Heart right ventricle (tissue), 16 donors: ENCODE data around the gene ZNF576. TPM values are rescaled to one million over a fixed set of nuclear protein-coding genes. Genes with fewer than 3 reads are reported as not detected.

Experiments used
- ATAC-seq, 8 donors: fragments of 200-7000 bp; cut with Tn5 transposase; one replicate each; pipeline ENCODE4 v1.9.1; 2020; ENCODE audit warnings: mild to moderate bottlenecking in 8 of 8, moderate library complexity in 8 of 8, moderate number of reproducible peaks in 1 of 8
- DNase-seq, 2 donors: peaks; one replicate each; pipeline ENCODE4 v3.0.0-alpha.2; 2020
- H3K27ac ChIP-seq, 10 donors: fragments of 200-600 bp; sonication (generic) in 2 of 10; one replicate each; pipeline versions ENCODE4 v1.5.0 to v1.8.0; 2020 to 2022; ENCODE audit warnings: mild to moderate bottlenecking in 3 of 10
- H3K27me3 ChIP-seq, 7 donors: fragments of 200-600 bp; one replicate each; pipeline ENCODE4 v1.8.0; 2021 to 2022; ENCODE audit warnings: mild to moderate bottlenecking in 2 of 7
- H3K36me3 ChIP-seq, 9 donors: fragments of 200-600 bp; sonication (generic) in 1 of 9; one replicate each; pipeline versions ENCODE4 v1.5.0 to v1.8.0; 2020 to 2022; ENCODE audit warnings: mild to moderate bottlenecking in 2 of 9
- H3K4me1 ChIP-seq, 9 donors: fragments of 200-600 bp; sonication (generic) in 1 of 9; one replicate each; pipeline versions ENCODE4 v1.5.0 to v1.8.0; 2020 to 2022; ENCODE audit warnings: mild to moderate bottlenecking in 4 of 9
- H3K4me3 ChIP-seq, 10 donors: fragments of 200-600 bp; sonication (generic) in 2 of 10; one replicate each; pipeline versions ENCODE4 v1.5.0 to v1.8.0; 2020 to 2022; ENCODE audit warnings: mild to moderate bottlenecking in 7 of 10, moderate library complexity in 2 of 10
- H3K9me3 ChIP-seq, 11 donors: fragments of 200-600 bp in 10 of 11; sonication (generic) in 2 of 11; one replicate each; pipeline versions ENCODE4 v1.5.0 to v1.8.0; 2013 to 2022; ENCODE audit warnings: mild to moderate bottlenecking in 2 of 11, control low read depth in 1 of 11, moderate library complexity in 1 of 11
- CTCF ChIP-seq, 9 donors: fragments of 200-600 bp; sonication (generic) in 2 of 9; IDR thresholded peaks; one replicate each; pipeline versions ENCODE4 v1.5.0 to v1.8.0; 2021 to 2022; ENCODE audit warnings: antibody characterized with exemption in 9 of 9, mild to moderate bottlenecking in 5 of 9, moderate library complexity in 1 of 9
- WGBS, 2 donors: extraction: QIAGEN DNeasy Blood & Tissue Kit; methylation state at CpG; one replicate each; pipeline ENCODE4 v1.1.7; 2013; ENCODE audit warnings: inconsistent platforms in 1 of 2; 5-methylcytosine and 5-hydroxymethylcytosine counted together
- intact Hi-C, 10 donors: fragments of 100-400 bp; cut with DNase I; formaldehyde crosslinking; loops; one replicate each; pipeline versions ENCODE4 v1.11.1 to v1.14.2; 2022
- polyA plus RNA-seq, 2 donors: library from polyadenylated mRNA; stranded (reverse); fragments of 200-250 nt; gene quantifications; one replicate each; pipeline ENCODE4 v1.2.3, GENCODE V29; 2013
- total RNA-seq, 10 donors: library from RNA; stranded (reverse); fragmentation: NEBNext Ultra II Directional in 3 of 10; extraction: Animal tissue kit (Norgen Biotek cat#: 25700) in 3 of 10; gene quantifications; one replicate each; pipeline versions ENCODE4 v1.2.1 to v1.2.4, GENCODE V29; 2021 to 2023
- donor health status: Arrhythmogenic right ventricular cardiomyopathy.
- donor health status: ischemic (EF 13 %, LVEDD 7.1; RV severe dilation, severe dysfunction).
- donor health status: healthy with polysubstance abuse.
- donor health status: DM: no; HTN: yes; CAD: no.
- donor health status: DM: no; HTN: no; CAD: no.
- donor health status: ischemic (EF 25% LVEDD 6.9; RV normal size, moderate dysfunction).
- donor health status: ischemic (EF 25% LVEDD 5.7; RV mildly dilated, moderate dysfunction).
- donor health status: healthy.
- donor health status: DM: yes; HTN: yes; CAD: no.
- donor health status: Ischemic cardiomyopathy.
- donor health status: ischemic (EF 35%, LVEDD 5.7; RV mildly dilated, moderate dysfunction).
- donor health status: nonischemic (EF 11% LVEDD 7.7; RV severe dilation, severe dysfunction).
- donor health status: DM: yes; HTN: yes; CAD: no.
- donor health status: PGD.
- donor health status: ischemic (EF 29% LVEDD 5.4; RV normal size, mild dysfunction).
- donor health status: nonischemic (EF 23%, LVEDD 6.1; RV moderate dilation, normal function).

ZNF576 gene
- total and polyA plus RNA-seq, 12 donors: 6.7 to 20.9 (median 12.7) TPM

- 48 to 50% methylated on average over 14 of the region's 14 CpGs for WGBS, 2 donors
- H3K4me3 ChIP-seq: no peak overlapping the region
- TF ChIP-seq CTCF (IDR thresholded peaks at IDR 0.05): no peak
These were observed 33.6 kb upstream of the ZNF576 start for GRCh38 chr19:43562698-43563241.

GRCh38 chr19:43563816-43564457 is 32.5 kb upstream of the ZNF576 start:
- peaks cover 2 to 30% (median 15%) of the 10 kb centered on the region in 9 donors for H3K4me1 ChIP-seq
- TF ChIP-seq CTCF (IDR thresholded peaks at IDR 0.05): no peak
- DNase-seq (no peak), ATAC-seq (no peak)
- no peaks in the 10 kb centered on the region for H3K27me3 ChIP-seq
- peak overlapping the region in 4 of 10 donors; percentile 62 to 91 (median 74) for H3K27ac ChIP-seq
- no peaks in the 10 kb centered on the region for H3K9me3 ChIP-seq
- peaks cover 0 to 39% (median 11%) of the 10 kb centered on the region in 9 donors for H3K36me3 ChIP-seq
- no peak overlapping the region for H3K4me3 ChIP-seq
- intact Hi-C loops: no loop called here
- WGBS, 2 donors: 78 to 88% methylated on average over 10 of the region's 10 CpGs

More at GRCh38 chr19:43562698-43563241, 33.6 kb upstream of the ZNF576 start:
- Histone ChIP-seq H3K27me3 (no peaks in the 10 kb centered on the region), H3K36me3 (peaks cover 0 to 48% (median 11%) of the 10 kb centered on the region in 9 donors), H3K27ac (peak overlapping the region in 9 of 10 donors; percentile 34 to 91 (median 70)), H3K4me1 (peaks cover 2 to 30% (median 15%) of the 10 kb centered on the region in 9 donors), H3K9me3 (no peaks in the 10 kb centered on the region)
- intact Hi-C loops: no loop called here
- DNase-seq: peak; percentile 83 to 84
- peak; percentile 89 to 96 (median 94) for ATAC-seq

GRCh38 chr19:43564800-43565199 is 31.6 kb upstream of the ZNF576 start:
- DNase-seq (no peak), ATAC-seq (no peak)
- 67 to 70% methylated on average over 9 of the region's 9 CpGs for WGBS, 2 donors
- TF ChIP-seq CTCF (IDR thresholded peaks at IDR 0.05): no peak
- Histone ChIP-seq H3K4me3 (no peak overlapping the region), H3K27me3 (no peaks in the 10 kb centered on the region), H3K9me3 (no peaks in the 10 kb centered on the region), H3K27ac (no peak overlapping the region), H3K4me1 (peaks cover 2 to 30% (median 15%) of the 10 kb centered on the region in 9 donors), H3K36me3 (peaks cover 0 to 32% (median 11%) of the 10 kb centered on the region in 9 donors)
- intact Hi-C loops: no loop called here

GRCh38 chr19:43569657-43570056 is 26.7 kb upstream of the ZNF576 start:
- Histone ChIP-seq H3K9me3 (no peaks in the 10 kb centered on the region), H3K4me3 (no peak overlapping the region), H3K27ac (no peak overlapping the region), H3K4me1 (peaks cover 4 to 14% (median 5%) of the 10 kb centered on the region in 9 donors), H3K27me3 (no peaks in the 10 kb centered on the region), H3K36me3 (peaks cover 0 to 42% (median 0%) of the 10 kb centered on the region in 9 donors)
- TF ChIP-seq CTCF (IDR thresholded peaks at IDR 0.05): no peak
- no peak for ATAC-seq
- WGBS, 2 donors: 91 to 92% methylated on average over 5 of the region's 5 CpGs
- intact Hi-C loops: no loop called here
- no peak for DNase-seq
